Left ventricle myocardium inferior (tissue), 1 donor: ENCODE results near the gene FAM89A. TPM values are rescaled to one million over a fixed set of nuclear protein-coding genes. Genes with fewer than 3 reads are reported as not detected.
"Not testable (repeated sequence)": the region's sequence is repeated elsewhere in the genome, so short reads cannot be mapped to it uniquely, and the experiment has no call there.

ENCODE experiments used
- DNase-seq: peaks from one replicate; pipeline ENCODE4 v3.0.0-alpha.2; 2020
- H3K27ac ChIP-seq: fragments of 200-600 bp; replicated peaks from 2 replicates; pipeline ENCODE4 v1.8.0; 2021
- H3K27me3 ChIP-seq: fragments of 200-600 bp; 2 replicates; pipeline ENCODE4 v1.8.0; 2021; ENCODE audit warnings: low read depth
- H3K36me3 ChIP-seq: fragments of 200-600 bp; 2 replicates; pipeline ENCODE4 v1.8.0; 2021
- H3K4me1 ChIP-seq: fragments of 200-600 bp; 2 replicates; pipeline ENCODE4 v1.8.0; 2021
- H3K4me3 ChIP-seq: fragments of 200-600 bp; 2 replicates; pipeline ENCODE4 v1.8.0; 2021; ENCODE audit warnings: mild to moderate bottlenecking, moderate library complexity
- H3K9me3 ChIP-seq: fragments of 200-600 bp; replicated peaks from 2 replicates; pipeline ENCODE4 v1.8.0; 2021
- CTCF ChIP-seq: fragments of 200-600 bp; IDR thresholded peaks from 2 replicates; pipeline ENCODE4 v1.8.0; 2021; ENCODE audit warnings: antibody characterized with exemption, mild to moderate bottlenecking, borderline replicate concordance
- intact Hi-C: fragments of 100-400 bp; cut with micrococcal nuclease; formaldehyde crosslinking; loops from one replicate; pipeline ENCODE4 v1.11.0; 2022
- total RNA-seq: library from RNA; stranded (reverse); fragmentation: NEBNext Ultra II Directional; extraction: Animal tissue kit (Norgen Biotek cat#: 25700); gene quantifications from one replicate; pipeline ENCODE4 v1.2.1, GENCODE V29; 2021
- donor health status: DM: no; HTN: yes; CAD: no; lungs with severe emphysema.

Gene FAM89A
- total RNA-seq, 1 donor from 2014 or later = 6.5 TPM

- H3K27me3 ChIP-seq = peaks cover 42% of the 10 kb centered on the region
- H3K4me3 ChIP-seq = peak overlapping the region; percentile 81
- no peaks in the 10 kb centered on the region for H3K36me3 ChIP-seq
- H3K27ac ChIP-seq = no peak overlapping the region
- no peak for TF ChIP-seq CTCF
- DNase-seq = no peak
- intact Hi-C loops = no loop called here
- H3K9me3 ChIP-seq = no peaks in the 10 kb centered on the region
- peaks cover 37% of the 10 kb centered on the region for H3K4me1 ChIP-seq
Observed at GRCh38 chr1:231037585-231038517, 2.2 kb downstream of the FAM89A start.

GRCh38 chr1:231036416-231036815 is 3.6 kb downstream of the FAM89A start:
- no peaks in the 10 kb centered on the region for H3K9me3 ChIP-seq
- H3K27me3 ChIP-seq = peaks cover 45% of the 10 kb centered on the region
- no peak for TF ChIP-seq CTCF
- H3K4me3 ChIP-seq = no peak overlapping the region
- peaks cover 34% of the 10 kb centered on the region for H3K4me1 ChIP-seq
- no peaks in the 10 kb centered on the region for H3K36me3 ChIP-seq
- DNase-seq = no peak
- no peak overlapping the region for H3K27ac ChIP-seq
- intact Hi-C loops = no loop called here

GRCh38 chr1:231035799-231036198 is 4.3 kb downstream of the FAM89A start:
- Histone ChIP-seq H3K27ac (no peak overlapping the region), H3K27me3 (peaks cover 45% of the 10 kb centered on the region), H3K4me1 (peaks cover 29% of the 10 kb centered on the region), H3K9me3 (no peaks in the 10 kb centered on the region), H3K4me3 (no peak overlapping the region), H3K36me3 (no peaks in the 10 kb centered on the region)
- TF ChIP-seq CTCF = no peak
- DNase-seq = no peak
- intact Hi-C loops = no loop called here

GRCh38 chr1:231032963-231033362 is 7.1 kb downstream of the FAM89A start:
- Histone ChIP-seq H3K27me3 (peaks cover 31% of the 10 kb centered on the region), H3K9me3 (no peaks in the 10 kb centered on the region), H3K4me3 (no peak overlapping the region), H3K27ac (no peak overlapping the region), H3K4me1 (peaks cover 28% of the 10 kb centered on the region), H3K36me3 (no peaks in the 10 kb centered on the region)
- intact Hi-C loops = no loop called here
- TF ChIP-seq CTCF = no peak
- no peak for DNase-seq

GRCh38 chr1:231029841-231030240 is 10.2 kb downstream of the FAM89A start:
- no peak for DNase-seq
- H3K9me3 ChIP-seq = no peaks in the 10 kb centered on the region
- peaks cover 16% of the 10 kb centered on the region for H3K27me3 ChIP-seq
- no peak overlapping the region for H3K4me3 ChIP-seq
- H3K27ac ChIP-seq = peak overlapping the region; percentile 76
- intact Hi-C loops = no loop called here
- TF ChIP-seq CTCF = no peak
- H3K36me3 ChIP-seq = no peaks in the 10 kb centered on the region
- peaks cover 24% of the 10 kb centered on the region for H3K4me1 ChIP-seq

GRCh38 chr1:231029247-231029646 is 10.8 kb downstream of the FAM89A start:
- Histone ChIP-seq H3K27me3 (peaks cover 16% of the 10 kb centered on the region), H3K4me3 (peak overlapping the region; percentile 13), H3K4me1 (peaks cover 24% of the 10 kb centered on the region), H3K27ac (peak overlapping the region; percentile 76)
- DNase-seq, H3K9me3 ChIP-seq, H3K36me3 ChIP-seq, intact Hi-C loops: not testable (repeated sequence)
